Measurements from ENCODE around the gene GPRC5D.

The GPRC5D gene

DNA sequence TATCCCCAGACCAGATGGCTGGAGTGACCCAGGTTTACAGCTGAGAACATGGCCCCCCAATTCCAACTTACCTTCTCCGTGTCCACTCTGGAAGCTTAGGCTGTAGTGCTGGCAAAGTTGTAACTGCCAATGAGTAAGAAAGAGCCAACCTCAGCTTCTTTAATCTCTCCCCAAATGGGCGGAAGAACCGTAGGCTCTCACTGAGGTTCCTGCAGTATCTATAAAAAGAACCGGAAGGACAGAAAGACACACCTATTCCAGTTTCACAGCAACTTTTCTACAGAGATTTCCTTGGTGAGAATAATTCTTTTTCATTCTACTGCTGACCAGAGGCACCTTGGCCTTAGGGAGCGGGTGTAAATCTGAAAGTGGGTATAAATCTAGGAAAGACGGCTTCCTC, at the start of gene GPRC5D:
TSS of gene GPRC5D (minus strand) at position 135 of the 400 bp plus-strand sequence. CDS start 1,786 bp downstream, outside the sequence.
- no peak for DNase-seq (ENCODE audit: low read depth in 3 of 3)

DNA sequence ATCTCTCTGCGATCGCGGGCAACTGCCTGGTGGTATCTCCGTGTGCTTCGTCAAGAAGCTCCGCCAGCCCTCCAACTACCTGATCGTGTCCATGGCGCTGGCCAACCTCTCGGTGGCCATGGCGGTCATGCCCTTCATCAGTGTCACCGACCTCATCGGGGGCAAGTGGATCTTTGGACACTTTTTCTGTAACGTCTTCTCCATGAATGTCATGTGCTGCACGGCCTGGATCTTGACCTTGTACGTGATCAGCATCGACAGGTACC, 49.7 kb upstream of the GPRC5D start:
- DNase-seq (ENCODE audit: low read depth in 3 of 3), result no peak

DNA sequence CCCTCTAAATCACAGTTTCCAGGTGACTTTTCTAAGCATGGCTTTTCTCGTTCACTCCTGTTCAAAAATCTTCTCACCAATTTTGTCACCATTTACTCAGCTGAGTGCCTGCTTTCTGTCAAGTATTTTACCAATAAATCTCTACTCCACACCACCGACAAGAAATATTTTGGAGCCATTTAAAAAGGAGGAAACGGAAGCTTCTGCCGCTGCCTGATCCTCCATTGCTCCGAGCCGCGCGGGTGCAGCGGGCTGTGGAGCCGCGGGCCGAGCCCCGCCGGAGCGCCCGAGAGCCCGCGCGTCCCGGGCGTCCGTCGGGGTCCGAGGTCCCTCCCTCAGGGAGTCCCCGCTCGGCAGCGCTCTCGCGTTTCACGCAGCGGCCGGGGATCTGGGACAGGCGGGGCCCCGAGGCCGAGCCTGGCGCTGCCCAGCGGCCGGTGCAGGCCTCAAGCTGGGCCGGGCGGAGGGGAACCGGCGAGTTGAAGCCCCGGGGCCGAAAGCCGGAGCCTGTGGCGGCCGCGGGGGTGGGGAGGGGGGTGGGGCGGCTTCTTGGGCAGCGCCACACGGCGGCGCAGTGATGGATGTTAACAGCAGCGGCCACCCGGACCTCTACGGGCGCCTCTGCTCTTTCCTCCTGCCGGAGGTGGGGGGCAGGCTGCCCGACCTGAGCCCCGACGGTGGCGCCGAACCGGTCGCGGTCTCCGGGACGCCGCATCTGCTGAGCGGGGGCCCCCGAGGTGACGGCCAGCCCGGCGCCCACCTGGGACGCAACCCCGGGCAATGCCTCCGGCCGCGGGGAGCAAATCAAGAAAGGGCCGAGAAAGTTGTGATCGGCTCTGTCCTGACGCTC, 49.2 kb upstream of the GPRC5D start:
- DNase-seq (ENCODE audit: low read depth in 3 of 3), result peak in 1 of 3 experiments; percentile 23

DNA sequence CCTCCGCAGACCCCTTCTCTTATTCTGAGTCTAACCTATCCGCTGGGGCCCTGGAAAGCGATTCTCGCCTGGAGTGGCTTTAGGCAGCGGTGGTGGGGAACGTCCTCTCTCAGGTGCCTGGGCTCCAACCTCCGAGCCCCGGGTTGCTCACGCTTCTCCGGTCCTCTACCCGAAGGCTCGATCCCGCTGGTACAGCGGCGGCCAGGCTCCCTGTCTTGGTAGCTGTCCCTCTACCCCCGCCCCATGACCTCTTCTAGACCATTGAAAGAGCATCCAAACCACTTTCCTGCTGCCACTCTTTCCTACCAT, 48.6 kb upstream of the GPRC5D start:
- DNase-seq (ENCODE audit: low read depth in 3 of 3), result peak in 1 of 3 experiments; percentile 17

DNA sequence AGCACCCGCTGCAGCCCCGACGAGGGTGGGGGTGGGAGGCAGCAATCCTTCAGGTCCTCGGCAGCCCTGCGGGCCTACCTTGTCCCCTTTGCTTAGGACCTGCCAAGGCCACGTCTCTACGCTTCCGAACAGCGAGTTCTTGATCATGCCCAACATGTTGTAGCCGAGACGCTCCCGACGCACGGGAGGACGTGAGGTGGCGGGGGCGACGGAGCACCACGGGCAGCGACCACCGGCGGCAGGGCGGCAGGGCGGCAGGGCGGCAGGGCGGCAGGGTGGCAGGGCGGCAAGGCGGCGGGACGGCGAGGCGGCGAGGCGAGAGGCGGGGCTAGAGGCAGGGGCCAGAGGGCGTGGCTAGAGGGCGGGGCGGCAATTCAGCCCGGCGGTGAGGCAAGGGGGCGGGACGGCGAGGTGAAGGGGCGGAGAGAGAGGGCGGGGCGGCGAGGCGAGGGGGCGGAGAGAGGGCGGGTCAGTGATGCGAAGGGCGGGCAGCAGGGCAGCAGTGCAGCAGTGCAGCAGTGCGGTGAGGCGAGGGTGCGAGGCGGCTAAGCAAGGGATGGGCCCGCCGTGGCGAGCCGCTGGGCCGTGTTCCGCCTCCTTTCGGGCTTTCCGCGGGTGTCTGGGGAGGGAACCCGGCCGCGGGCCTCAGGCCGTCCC, 48.1 kb upstream of the GPRC5D start, which contains the start of gene HEBP1:
TSS of gene HEBP1 (minus strand) at position 307 of the 657 bp plus-strand sequence. CDS start at position 156, 151 bp downstream.
- DNase-seq (ENCODE audit: low read depth in 3 of 3), result peak; percentile 93 to 99 (median 94)

DNA sequence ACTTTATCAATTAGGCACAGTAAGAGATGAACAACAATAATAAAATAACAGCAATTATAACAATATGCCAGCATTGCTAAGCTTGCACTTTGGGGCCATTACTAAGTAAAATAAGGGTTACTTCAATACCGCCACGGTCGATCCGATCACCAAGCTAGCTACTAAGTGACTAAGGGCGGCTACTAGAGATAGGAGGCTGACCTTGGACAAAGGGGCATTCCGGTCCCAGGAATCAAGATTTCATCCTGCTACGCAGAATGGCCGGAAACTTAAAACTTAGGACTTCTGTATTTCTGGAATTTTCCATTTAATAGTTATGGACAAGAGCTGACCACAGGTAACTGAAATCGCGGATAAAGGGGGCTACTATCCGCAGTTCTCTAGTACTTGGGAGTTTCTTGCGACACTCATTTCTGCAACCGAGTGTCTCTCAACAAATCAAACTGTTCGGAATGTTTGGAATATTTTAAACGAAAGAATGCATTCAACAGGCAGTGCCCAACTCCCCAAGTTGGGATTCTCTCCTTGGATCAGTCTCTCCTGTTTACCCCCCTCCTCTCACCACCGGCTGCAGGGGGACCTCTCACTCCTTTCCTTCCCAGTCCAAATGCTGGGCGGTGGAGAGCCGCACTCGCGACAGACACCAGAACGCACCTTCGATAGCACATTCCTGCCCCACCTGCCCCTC, 47.4 kb upstream of the GPRC5D start:
- no peak for DNase-seq (ENCODE audit: low read depth in 3 of 3)

DNA sequence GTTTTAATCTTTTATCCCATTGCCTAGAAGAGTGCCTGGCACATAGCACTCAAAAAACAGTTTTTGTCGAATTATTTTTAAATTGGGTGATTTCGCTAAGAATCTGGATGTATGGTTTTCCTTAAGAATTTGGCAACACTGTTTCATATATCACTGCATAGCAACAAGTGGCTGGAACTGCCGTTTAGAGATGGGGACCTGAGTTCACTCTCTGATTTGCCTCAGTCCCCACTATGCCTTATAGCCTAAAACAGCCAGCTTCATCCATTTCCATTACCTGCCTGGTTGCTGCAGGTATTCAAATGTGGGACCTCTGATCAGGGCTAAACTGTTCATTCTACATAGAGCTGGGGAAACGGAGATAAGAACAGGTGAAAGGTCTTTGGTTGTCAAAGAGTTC, 46.3 kb upstream of the GPRC5D start:
- DNase-seq (ENCODE audit: low read depth in 3 of 3), result no peak

DNA sequence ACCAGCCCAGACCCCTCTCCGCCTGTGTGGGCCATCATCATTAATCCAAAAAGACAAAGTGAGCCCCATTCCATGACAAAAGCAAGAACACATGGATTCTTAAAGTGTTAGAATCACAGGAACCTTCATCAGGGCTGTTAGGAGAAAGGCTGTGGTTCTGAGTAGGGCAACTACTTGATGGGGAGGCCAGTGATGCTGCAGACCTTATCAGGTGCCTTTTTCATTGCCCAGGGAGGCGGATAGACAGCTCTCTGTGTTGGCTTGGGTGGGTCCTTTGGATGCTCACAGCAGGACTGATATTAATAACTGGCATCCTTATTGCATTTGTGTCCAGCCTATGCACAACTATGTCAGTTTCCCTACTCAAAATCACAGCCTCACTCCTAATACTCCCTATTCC, 45.8 kb upstream of the GPRC5D start:
- no peak for DNase-seq (ENCODE audit: low read depth in 3 of 3)

DNA sequence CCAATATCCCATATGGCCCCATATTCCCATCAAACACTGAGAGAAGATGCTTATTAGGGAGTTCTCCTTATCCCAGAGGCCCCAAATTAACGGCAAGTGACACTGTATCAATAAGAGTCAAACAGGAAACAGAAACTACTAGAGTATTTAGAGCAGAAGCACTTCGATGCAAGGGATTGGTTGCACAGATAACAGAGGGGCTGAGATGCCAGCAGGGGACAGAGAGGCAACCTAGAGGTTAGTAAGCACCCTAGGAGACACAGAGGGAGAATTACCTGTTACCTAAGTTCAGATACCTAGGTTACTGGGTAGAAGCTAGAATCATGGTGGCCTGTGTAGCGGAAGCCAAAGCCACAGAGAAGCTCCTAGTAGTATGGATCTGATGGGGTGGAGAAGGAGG, 45.2 kb upstream of the GPRC5D start:
- no peak for DNase-seq (ENCODE audit: low read depth in 3 of 3)

DNA sequence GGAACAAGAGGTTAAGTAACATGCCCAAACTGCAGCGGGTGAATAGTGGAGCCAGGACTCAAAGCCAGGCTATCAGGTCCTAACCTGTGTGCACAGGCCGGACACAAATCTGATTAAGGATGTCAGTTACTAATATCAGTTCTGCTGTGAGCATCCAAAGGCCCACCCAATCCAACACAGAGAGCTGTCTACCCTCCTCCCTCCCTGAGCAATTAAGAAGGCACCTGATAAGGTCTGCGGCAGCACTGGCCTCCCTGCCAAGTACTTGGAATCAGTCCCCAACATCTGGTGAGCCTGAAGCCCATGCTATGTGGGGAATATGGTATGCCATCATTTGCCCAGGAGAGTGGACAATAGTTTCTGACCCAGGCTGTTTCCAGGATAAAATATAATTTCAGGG, 44.2 kb upstream of the GPRC5D start:
- no peak for DNase-seq (ENCODE audit: low read depth in 3 of 3)

DNA sequence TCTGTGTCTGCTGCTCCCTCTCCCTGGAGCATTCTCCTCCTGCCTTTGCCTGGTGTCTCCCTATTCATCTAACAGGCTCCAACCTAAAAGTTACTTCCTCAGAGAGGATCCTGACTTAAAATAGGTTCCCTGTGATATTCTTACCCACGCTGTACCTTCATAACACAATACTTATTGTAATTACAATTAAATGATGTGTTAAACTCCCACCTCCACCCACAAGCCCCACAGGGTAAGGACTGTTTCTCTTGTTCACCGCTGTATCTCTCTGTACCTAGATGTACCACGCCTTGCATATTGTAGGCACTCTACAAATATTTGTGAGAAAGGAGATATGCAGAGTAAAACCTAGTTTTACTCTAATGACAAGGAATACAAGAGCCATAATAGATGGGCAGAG, 43.1 kb upstream of the GPRC5D start:
- no peak for DNase-seq (ENCODE audit: low read depth in 3 of 3)

DNA sequence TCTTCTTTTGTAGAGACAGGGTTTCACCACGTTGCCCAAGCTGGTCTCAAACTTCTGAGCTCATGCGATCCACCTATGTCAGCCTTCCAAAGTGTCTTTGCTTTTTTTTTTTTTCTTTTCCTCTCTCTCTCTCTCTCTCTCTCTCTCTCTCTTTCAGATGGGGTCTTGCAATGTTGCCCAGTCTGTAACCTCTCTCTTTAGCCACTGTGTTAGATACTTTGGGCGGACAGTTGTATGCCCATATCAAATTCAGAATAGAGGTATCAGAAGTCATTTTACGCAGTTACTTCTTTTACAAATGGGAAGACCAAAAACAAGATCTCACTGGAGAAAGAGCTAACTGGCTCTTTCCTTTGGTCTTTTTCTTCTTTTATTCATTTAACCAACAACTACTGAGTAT, 41.4 kb upstream of the GPRC5D start:
- no peak for DNase-seq (ENCODE audit: low read depth in 3 of 3)

DNA sequence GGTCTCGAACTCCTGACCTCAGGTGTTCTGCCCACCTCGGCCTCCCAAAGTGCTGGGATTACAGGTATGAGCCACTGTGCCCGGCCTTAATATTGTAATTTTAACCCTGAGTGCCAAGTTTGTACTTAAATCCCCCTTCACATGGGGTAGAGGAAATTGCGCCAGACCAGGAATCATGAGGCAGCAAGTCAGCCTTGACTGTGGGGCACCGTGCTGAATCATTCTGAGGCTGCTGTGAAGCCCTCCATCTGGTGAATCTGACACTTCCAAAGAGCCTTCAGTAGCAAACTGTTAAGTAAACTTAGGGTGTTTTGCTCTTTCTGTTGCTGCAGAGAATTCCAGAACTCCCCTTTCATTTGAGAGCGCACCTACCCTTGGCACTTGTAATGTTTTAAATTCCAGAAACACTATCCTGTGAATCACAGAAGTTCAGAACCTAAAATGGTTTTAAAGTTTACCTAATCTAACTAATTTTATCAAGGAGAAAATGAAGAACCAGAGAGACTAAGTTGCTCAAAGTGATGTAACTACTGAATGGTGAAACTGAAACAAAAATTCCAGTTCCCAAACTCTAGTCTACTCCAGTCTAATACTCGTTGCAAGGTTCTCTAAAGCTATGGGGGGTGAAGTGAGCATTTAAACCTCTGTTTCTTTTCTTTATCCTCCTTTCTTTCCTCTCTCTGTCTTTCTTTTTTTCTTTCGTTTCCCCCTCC, 40.6 kb upstream of the GPRC5D start:
- no peak for DNase-seq (ENCODE audit: low read depth in 3 of 3)

DNA sequence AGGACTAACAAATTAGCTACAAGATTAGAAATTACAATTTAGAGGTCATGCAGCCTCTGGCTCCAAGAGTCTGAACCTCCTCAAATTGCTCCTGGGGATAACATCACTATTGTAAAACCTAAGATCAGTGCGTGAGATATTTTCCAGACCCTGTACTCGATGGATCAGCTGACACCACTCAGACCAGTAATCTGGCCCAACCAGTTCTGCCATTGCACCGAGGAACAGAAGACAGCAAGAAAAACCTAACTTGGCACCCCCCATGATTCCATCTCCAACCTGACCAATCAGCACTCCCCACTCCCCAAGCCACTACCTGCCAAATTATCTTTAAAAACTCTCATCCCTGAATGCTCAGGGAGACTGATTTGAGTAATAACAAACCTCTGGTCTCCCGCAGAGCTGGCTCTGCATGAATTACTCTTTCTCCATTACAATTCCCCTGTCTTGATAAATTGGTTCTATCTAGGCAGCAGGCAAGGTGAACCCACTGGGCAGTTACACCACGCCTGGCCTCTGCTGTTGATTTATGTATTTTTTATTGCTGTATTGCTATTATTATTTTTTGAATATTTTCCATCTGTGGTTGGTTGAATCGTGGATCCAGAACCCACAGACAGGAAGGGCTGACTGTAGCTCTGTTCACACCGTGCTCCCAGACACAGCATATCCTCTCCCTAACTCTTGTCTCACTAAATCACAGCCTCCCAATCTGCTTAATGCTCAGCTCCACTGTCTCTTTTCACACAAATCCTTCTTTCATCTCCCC, 38.9 kb upstream of the GPRC5D start:
- DNase-seq (ENCODE audit: low read depth in 3 of 3), result no peak

DNA sequence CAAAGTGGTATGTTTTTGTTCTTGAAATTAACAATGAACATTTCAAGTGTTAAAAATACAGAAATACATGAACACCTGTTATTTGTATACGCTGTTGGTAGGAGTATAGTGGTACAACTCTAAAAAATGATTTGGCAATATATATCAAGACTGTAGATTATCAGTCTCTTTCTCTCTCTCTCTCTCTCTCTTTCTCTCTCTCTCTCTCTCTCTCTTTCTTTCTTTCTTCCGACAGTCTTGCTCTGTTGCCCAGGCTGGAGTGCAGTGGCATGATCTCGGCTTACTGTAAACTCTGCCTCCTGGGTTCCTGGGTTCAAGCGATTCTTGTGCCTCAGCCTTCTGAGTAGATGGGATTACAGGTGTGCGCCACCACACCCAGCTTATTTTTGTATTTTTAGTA, 35.5 kb upstream of the GPRC5D start:
- no peak for DNase-seq (ENCODE audit: low read depth in 3 of 3)

DNA sequence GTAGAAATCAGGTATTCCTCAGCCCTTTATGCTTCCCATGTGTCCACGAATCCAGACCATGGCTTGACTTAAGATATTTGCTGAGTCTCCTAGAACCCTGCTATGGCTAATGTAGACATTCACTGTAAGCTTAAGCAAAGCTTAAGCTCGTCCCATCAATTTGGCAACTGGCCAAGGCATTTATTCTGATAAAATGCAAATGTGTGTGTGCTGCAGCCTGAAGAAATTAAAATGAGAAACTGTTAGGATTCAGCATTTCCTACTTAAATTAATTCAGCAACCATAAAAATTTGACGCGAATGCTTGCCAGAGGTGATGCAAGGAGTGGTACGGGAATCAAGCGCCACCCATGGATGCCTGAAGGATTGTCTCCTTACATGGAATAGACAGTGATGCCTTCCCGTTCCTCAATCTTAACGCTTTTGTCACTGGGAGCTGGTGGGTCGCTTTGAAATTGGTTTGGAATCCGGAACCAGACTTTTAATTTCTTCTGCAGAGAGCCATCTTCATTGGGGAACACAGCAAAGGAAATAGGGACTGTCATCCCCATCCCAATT, 34.9 kb upstream of the GPRC5D start:
- DNase-seq (ENCODE audit: low read depth in 3 of 3), result no peak

DNA sequence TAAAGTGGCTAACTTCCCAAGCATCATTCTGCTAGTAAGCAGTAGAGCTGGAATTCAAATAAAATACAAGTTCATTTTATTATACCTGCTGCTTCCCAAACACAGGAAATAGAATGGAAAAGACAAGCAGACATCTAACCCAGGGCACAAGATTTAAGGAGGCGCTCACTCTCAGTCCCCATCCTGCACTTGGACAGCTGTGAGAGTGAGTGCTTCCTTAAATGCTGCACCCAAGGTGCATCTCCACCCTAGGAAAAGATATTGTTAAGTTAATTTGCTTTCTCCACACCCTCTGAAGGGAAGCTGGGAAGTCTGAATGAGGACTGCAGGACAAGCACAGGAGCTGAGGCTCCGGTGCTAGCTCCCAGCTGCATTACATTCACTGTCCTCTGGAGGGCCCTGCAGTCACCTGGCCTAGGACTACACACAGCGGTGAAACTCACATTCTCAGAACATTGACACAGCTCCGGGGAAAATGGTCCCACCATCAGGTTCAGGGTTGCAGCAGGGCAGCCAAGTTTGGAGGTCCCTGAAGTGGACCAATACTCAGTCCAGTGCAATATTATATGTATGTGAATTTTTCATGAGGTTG, 33.9 kb upstream of the GPRC5D start:
- DNase-seq (ENCODE audit: low read depth in 3 of 3), result no peak

DNA sequence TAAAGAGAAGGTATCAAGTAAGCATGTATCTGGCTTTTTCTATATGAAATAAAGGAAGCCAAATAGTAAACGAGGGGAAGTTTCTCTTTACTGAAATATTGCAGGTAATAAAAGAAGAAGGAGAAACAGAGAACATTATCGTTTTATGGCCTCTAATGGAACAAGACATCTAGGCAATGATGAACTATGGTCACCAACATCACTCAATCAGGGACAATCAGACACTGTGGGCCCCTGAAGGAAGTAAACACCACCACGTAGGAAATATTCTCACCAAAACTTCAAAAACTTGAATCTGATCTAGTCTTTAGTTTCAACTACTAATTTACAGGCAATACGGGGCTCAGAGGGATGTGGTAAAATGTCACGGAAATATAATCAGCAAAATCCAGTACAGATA, 32.2 kb upstream of the GPRC5D start:
- no peak for DNase-seq (ENCODE audit: low read depth in 3 of 3)

DNA sequence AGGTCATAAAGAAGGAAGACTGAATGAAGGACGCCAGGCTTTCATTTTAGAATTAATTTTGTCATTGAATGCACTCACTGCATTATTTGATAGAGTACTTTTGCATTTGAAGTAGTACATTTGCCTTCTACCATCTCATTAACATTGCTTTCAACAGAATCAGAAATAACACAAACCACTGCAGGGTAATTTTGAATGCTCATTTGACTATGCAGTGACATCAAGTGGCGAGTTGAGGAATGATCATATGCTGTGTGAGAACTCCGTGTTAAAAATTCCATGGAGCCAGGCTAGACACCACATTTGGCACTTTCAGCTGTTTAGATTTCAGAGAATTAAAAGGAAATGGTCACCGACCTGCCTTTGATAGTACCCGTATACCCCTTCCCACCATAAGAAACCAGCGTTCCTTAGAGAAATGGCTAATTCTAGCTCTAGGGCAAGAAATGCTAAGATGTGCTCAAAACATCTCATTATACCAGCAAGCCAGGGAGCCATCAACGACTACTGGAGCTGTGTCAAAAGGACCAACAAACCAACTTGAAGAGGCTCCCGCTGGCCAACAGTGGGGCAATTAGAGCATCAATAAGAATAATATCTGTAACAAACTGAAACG, 31.6 kb upstream of the GPRC5D start:
- DNase-seq (ENCODE audit: low read depth in 3 of 3), result no peak

DNA sequence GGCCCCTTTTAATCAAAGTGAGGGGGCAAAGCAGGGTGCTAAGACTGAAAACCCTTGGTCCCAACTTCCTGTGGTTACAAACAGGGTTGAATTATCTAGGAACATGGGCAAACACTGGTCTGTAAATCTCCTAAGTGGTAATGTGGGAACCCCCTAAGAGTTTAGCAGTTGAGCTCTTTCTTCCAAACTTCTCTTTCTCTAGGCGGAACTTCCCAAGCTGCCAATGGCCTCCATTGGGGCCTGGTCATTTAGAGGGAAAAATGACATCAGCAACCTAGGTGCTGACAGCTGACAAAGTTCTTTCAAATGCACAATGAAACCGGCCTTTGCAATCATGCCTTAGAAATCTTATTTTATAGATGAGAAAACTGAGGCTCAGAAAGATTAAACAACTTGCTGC, 30.4 kb upstream of the GPRC5D start:
- no peak for DNase-seq (ENCODE audit: low read depth in 3 of 3)
